Liver (tissue), 3 donors: Measurements from ENCODE around the gene FAM124A.

ENCODE experiments used
- CTCF ChIP-seq: fragments of 150-350 bp; IDR thresholded peaks from 2 replicates; pipeline ENCODE4 v1.5.1; 2017; ENCODE audit warnings: improper control_type of control experiment, low read depth, low read length; ENCODE audit not compliant: missing input control
- TAF1 ChIP-seq: conservative IDR thresholded peaks from 2 replicates; pipeline ENCODE4 v1.6.1; 2016; ENCODE audit warnings: antibody characterized with exemption, mild to moderate bottlenecking
- donor health status: healthy.
- donor health status: healthy.

DNA sequence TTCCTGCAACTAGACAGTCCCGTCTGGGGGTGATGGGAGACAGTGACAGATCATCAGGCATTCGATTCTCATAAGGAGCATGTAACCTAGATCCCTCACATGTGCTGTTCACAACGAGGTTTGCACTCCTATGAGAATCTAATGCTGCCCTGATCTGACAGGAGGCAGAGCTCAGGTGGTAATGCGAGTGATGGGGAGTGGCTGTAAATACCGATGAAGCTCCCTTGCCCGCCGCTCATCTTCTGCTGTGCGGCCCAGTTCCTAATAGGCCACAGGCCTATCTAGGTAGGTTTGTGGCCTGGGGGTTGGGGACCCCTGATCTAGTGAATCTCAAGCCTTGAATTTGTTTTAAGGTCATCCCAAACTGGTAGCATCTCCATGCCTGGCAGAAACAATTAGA lies 27.3 kb upstream of the FAM124A start:
- no peak for TF ChIP-seq CTCF
- TF ChIP-seq TAF1, result no peak
